ENCODE measurements around the gene IQSEC1.

DNA sequence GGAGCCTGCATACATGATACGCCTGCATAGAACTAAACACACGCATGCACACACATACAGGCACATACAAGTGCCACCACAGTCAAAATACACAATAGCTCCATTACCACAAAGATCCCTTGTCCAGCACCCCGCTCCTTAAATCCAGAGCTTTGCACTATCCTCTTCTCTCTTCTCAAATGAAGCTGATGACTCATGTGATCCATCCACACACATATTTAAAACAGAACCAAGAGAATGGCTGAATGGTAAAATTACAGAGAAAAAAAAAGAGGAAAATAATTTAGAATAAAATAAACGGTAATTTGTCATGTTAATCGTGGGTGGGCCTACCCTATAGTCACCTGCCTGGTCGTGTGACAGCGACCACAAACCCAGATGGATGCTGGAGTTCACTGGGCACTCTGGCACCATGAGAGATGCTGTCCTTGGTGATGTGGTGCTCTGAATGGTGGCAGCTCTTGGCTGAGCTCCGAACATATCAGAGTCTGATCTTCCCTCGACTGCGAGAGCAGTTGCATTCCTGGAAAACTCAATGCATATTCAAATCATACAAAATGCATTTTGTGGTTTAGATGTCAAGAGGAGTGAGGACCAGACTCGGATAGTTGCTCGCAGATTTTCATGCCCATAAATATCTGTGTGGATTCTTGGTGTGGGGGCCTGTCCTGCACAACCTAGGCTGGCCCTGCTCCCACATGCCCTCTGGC is 8.9 kb downstream of the IQSEC1 start:
- no peak for TF ChIP-seq EZH2 (IDR thresholded peaks at IDR 0.05; ENCODE audit: low read length)
- TF ChIP-seq, protein P1, sequence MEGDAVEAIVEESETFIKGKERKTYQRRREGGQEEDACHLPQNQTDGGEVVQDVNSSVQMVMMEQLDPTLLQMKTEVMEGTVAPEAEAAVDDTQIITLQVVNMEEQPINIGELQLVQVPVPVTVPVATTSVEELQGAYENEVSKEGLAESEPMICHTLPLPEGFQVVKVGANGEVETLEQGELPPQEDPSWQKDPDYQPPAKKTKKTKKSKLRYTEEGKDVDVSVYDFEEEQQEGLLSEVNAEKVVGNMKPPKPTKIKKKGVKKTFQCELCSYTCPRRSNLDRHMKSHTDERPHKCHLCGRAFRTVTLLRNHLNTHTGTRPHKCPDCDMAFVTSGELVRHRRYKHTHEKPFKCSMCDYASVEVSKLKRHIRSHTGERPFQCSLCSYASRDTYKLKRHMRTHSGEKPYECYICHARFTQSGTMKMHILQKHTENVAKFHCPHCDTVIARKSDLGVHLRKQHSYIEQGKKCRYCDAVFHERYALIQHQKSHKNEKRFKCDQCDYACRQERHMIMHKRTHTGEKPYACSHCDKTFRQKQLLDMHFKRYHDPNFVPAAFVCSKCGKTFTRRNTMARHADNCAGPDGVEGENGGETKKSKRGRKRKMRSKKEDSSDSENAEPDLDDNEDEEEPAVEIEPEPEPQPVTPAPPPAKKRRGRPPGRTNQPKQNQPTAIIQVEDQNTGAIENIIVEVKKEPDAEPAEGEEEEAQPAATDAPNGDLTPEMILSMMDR (optimal IDR thresholded peaks at IDR 0.05 in 1 of 3, IDR thresholded peaks at IDR 0.05 in 1 of 3, conservative IDR thresholded peaks at IDR 0.05 in 1 of 3; ENCODE audit: extremely low read depth in 1 of 3, insufficient read depth in 2 of 3, low read length in 3 of 3) = no peak
